ES-I3 (cell line): ENCODE results near the gene TRPC4.

Experiments used
- H3K36me3 ChIP-seq: 2 replicates; pipeline ENCODE4 v1.6.1; 2013; ENCODE audit warnings: mild to moderate bottlenecking, low read length, control low read depth, moderate library complexity; ENCODE audit not compliant: insufficient read depth
- H3K4me1 ChIP-seq: 2 replicates; pipeline ENCODE4 v1.6.1; 2013; ENCODE audit warnings: mild to moderate bottlenecking, control low read depth, low read length; ENCODE audit not compliant: insufficient read depth
- H3K9ac ChIP-seq: 2 replicates; pipeline ENCODE4 v1.6.1; 2013; ENCODE audit warnings: low read depth, mild to moderate bottlenecking, low read length, moderate library complexity
- H3K9me3 ChIP-seq: 2 replicates; pipeline ENCODE4 v1.6.1; 2013; ENCODE audit warnings: mild to moderate bottlenecking, low read length, moderate library complexity; ENCODE audit not compliant: control insufficient read depth, insufficient read depth

TRPC4 gene

DNA sequence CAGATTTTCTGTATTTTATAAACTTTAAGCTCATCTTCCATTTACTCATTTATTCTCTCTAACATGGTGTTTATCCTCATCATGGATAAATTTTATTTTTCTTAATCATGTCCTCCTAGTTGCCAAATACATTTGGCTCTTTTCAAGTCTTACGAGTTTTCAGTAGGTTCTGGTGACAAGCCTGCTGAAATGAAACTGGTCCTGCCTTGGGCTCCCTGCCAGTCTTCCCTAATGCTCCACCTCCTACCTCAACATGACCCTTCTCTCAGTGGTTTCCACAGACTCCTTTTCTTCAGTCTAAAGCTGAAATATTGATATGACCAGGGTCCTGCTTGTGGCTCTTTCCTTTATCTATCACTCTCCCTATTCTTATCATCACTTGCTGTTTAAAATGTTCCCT is 81.2 kb downstream of the TRPC4 start:
- Histone ChIP-seq H3K4me1 (no peaks in the 10 kb centered on the region), H3K9ac (no peak overlapping the region), H3K9me3 (no peaks in the 10 kb centered on the region), H3K36me3 (no peaks in the 10 kb centered on the region)

DNA sequence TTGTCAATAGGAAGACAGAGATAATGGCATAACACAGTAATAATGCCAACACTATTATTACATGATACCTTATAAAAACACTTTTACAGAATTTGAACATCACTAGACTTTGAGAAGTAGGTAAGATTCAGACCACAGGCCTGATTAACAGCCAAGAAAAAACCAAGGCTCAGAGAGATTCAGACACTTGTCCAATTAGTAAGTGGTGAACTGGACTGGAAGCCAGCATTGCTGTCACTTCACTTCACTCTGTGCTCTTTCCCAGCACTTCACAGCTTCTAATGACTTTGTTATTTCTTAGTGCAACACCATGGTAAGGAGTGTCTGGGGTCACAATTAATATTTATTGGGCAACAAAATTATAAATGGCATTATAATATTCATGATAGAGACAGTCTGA is 91.9 kb downstream of the TRPC4 start:
- no peaks in the 10 kb centered on the region for H3K9me3 ChIP-seq
- no peak overlapping the region for H3K9ac ChIP-seq
- H3K36me3 ChIP-seq = no peaks in the 10 kb centered on the region
- H3K4me1 ChIP-seq = no peaks in the 10 kb centered on the region

DNA sequence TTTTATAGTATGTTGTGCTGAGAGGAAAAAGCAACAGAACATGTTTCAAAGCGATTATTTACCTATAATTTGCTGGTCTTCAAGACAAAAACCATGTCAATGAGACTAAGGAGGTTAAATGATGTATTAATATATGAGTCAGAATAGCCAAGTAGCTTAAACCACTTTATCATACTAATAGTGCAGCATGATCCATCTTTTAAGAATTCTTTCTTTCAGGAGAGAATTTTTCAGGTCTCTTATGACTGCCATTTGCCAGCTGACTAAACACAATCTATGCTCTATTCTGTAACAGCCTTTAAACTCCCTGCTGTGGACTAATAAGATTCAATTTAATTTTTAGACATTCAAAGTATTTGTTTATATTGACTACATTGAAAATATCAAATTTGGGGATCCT is 93.7 kb downstream of the TRPC4 start:
- Histone ChIP-seq H3K9ac (no peak overlapping the region), H3K36me3 (no peaks in the 10 kb centered on the region), H3K4me1 (no peaks in the 10 kb centered on the region), H3K9me3 (no peaks in the 10 kb centered on the region)

- Histone ChIP-seq H3K4me1 (no peaks in the 10 kb centered on the region), H3K36me3 (no peaks in the 10 kb centered on the region), H3K9me3 (no peaks in the 10 kb centered on the region), H3K9ac (no peak overlapping the region)
These were observed 96.9 kb downstream of the TRPC4 start for GRCh38 chr13:37772644-37773043.

DNA sequence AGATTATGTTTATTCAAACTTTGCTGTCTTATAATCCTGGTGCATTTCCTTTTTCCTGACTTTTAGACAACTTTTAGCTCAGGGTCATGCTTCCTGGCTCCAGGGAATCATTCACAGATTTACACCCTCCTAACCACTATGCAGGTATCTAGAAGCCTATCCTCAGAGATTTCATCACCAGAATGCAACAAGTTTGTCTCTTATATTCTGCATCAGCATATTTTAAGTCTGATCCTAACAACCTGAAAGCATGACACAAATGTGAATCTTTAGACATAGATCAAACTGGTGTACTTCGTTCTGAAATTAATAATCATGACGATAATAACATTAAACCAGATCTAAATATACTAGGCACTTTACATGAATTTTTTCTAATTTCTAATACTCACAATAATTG is 100.0 kb downstream of the TRPC4 start:
- Histone ChIP-seq H3K36me3 (no peaks in the 10 kb centered on the region), H3K9me3 (no peaks in the 10 kb centered on the region), H3K4me1 (no peaks in the 10 kb centered on the region), H3K9ac (no peak overlapping the region)

GRCh38 chr13:37769078-37769477 is 100.5 kb downstream of the TRPC4 start:
- Histone ChIP-seq H3K9ac (no peak overlapping the region), H3K4me1 (no peaks in the 10 kb centered on the region), H3K9me3 (no peaks in the 10 kb centered on the region), H3K36me3 (no peaks in the 10 kb centered on the region)

DNA sequence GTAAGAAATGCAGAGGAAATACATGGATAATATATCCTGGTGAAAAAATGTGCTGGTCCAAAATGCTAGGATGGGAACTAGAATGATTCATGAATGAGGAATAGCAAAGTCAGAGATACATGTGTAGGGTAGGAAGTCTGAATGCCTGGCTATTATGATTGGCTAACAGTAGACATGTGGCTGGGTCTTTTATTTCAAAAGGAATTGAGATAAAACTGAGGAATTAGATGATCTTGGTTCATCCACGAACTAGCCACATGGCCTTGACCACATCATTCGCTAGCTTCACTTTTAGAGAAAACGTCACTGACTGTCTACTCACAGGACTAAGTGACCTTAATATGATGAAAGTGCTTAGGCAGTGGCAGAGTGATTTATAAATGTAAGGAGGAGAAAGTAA is 103.1 kb downstream of the TRPC4 start:
- H3K4me1 ChIP-seq = peaks cover 6% of the 10 kb centered on the region; the same call in 1 of the 2 replicates
- no peaks in the 10 kb centered on the region for H3K36me3 ChIP-seq
- no peaks in the 10 kb centered on the region for H3K9me3 ChIP-seq
- no peak overlapping the region for H3K9ac ChIP-seq

- no peak overlapping the region for H3K9ac ChIP-seq
- peaks cover 3% of the 10 kb centered on the region for H3K4me1 ChIP-seq
- no peaks in the 10 kb centered on the region for H3K36me3 ChIP-seq
- no peaks in the 10 kb centered on the region for H3K9me3 ChIP-seq
These were observed 114.2 kb downstream of the TRPC4 start for GRCh38 chr13:37755349-37755748.

- Histone ChIP-seq H3K36me3 (no peaks in the 10 kb centered on the region), H3K9ac (no peak overlapping the region), H3K9me3 (no peaks in the 10 kb centered on the region), H3K4me1 (peaks cover 3% of the 10 kb centered on the region)
These were observed 115.8 kb downstream of the TRPC4 start for GRCh38 chr13:37753776-37754175.

- Histone ChIP-seq H3K36me3 (no peaks in the 10 kb centered on the region), H3K9ac (no peak overlapping the region), H3K4me1 (peaks cover 3% of the 10 kb centered on the region), H3K9me3 (no peaks in the 10 kb centered on the region)
These were observed 117.4 kb downstream of the TRPC4 start for GRCh38 chr13:37752146-37752545.

DNA sequence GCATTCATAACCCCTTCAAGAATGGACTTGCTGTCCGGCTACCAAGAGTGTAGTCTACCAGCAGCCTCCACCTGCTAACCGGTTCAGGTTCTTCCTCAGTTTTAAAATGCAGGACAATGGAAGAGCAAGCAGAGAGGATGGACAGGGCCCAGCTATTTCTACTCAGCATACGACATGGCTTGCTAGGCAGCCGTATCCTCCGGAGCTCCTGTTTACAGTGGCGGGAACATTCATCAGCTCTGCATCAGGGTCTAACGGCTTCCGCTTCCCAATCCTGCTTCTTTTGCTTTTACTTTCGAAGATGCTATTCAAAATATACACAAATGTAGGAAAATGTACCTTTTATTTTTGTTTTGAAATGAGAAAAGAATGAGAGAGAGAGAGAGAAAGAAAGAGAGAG is 118.5 kb downstream of the TRPC4 start:
- Histone ChIP-seq H3K4me1 (peaks cover 3% of the 10 kb centered on the region), H3K36me3 (no peaks in the 10 kb centered on the region), H3K9ac (no peak overlapping the region), H3K9me3 (no peaks in the 10 kb centered on the region)

DNA sequence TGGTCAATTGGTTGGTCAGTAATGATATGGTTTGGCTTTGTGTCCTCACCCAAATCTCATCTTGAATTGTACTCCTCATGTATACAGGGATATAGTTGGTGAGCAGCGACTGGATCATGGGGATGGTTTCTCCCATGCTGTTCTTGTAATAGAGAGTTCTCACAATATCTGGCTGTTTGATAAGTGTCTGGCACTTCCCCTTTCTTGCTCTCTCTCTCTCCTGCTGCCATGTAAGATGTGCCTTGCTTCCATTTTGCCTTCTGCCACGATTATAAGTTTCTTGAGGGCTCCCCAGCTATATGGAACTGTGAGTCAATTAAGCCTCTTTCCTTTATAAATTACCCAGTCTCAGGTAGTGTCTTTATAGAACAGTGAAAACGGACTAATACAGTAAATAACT is 120.7 kb downstream of the TRPC4 start:
- no peak overlapping the region for H3K9ac ChIP-seq
- H3K9me3 ChIP-seq = no peaks in the 10 kb centered on the region
- H3K4me1 ChIP-seq = peaks cover 1% of the 10 kb centered on the region

GRCh38 chr13:37747071-37747612 is 122.4 kb downstream of the TRPC4 start:
- Histone ChIP-seq H3K36me3 (no peaks in the 10 kb centered on the region), H3K9me3 (no peaks in the 10 kb centered on the region), H3K9ac (no peak overlapping the region), H3K4me1 (no peaks in the 10 kb centered on the region)

More for the DNA sequence above, 120.7 kb downstream of the TRPC4 start:
- H3K36me3 ChIP-seq = no peaks in the 10 kb centered on the region

GRCh38 chr13:37741536-37741935 is 128.0 kb downstream of the TRPC4 start:
- Histone ChIP-seq H3K9ac (no peak overlapping the region), H3K36me3 (no peaks in the 10 kb centered on the region), H3K4me1 (peaks cover 5% of the 10 kb centered on the region; the same call in 1 of the 2 replicates), H3K9me3 (no peaks in the 10 kb centered on the region)

- Histone ChIP-seq H3K36me3 (no peaks in the 10 kb centered on the region), H3K9me3 (no peaks in the 10 kb centered on the region), H3K9ac (no peak overlapping the region), H3K4me1 (no peaks in the 10 kb centered on the region; the same call in 1 of the 2 replicates)
These were observed 133.5 kb downstream of the TRPC4 start for GRCh38 chr13:37736045-37736444.

- H3K9ac ChIP-seq = no peak overlapping the region
- H3K9me3 ChIP-seq = no peaks in the 10 kb centered on the region
- H3K36me3 ChIP-seq = no peaks in the 10 kb centered on the region
- no peaks in the 10 kb centered on the region for H3K4me1 ChIP-seq
These were observed 134.3 kb downstream of the TRPC4 start for GRCh38 chr13:37735293-37735692.
